Measurements from ENCODE around the gene NUP205. TPM values are rescaled to one million over a fixed set of nuclear protein-coding genes. Genes with fewer than 3 reads are reported as not detected.

NUP205 gene
- total RNA-seq (2014; rRNA removed; shearing (Covaris generic); ENCODE audit: low replicate concordance): 27.5 and 28.4 TPM in 2 replicates

- Histone ChIP-seq H3K36me3 (no peaks in the 10 kb centered on the region; the same call in 1 of the 2 replicates), H3K27me3 (no peaks in the 10 kb centered on the region), H3K4me3 (peak within 1 kb of the TSS; percentile 78), H3K9me3 (no peaks in the 10 kb centered on the region)
- DNase-seq: peak; percentile 57
Measured at GRCh38 chr7:135557455-135558336, at the start of gene NUP205. Gene NUP205, plus strand, starts transcription at chr7:135557917. Its CDS starts 28 bp downstream, at chr7:135557945.

GRCh38 chr7:135508883-135509588, 48.7 kb upstream of the NUP205 start:
- Histone ChIP-seq H3K9me3 (no peaks in the 10 kb centered on the region), H3K27me3 (no peaks in the 10 kb centered on the region), H3K4me3 (peak overlapping the region; percentile 81), H3K36me3 (no peaks in the 10 kb centered on the region)
- DNase-seq: no peak

- H3K4me3 ChIP-seq: peak overlapping the region; percentile 81
- no peaks in the 10 kb centered on the region for H3K27me3 ChIP-seq
- H3K36me3 ChIP-seq: no peaks in the 10 kb centered on the region
- no peak for DNase-seq
- no peaks in the 10 kb centered on the region for H3K9me3 ChIP-seq
Measured at GRCh38 chr7:135509589-135509838, 48.2 kb upstream of the NUP205 start.

- H3K36me3 ChIP-seq: no peaks in the 10 kb centered on the region
- no peaks in the 10 kb centered on the region for H3K9me3 ChIP-seq
- H3K4me3 ChIP-seq: peak within 1 kb of the TSS; percentile 81
- H3K27me3 ChIP-seq: no peaks in the 10 kb centered on the region
- DNase-seq: peak; percentile 93
Measured at GRCh38 chr7:135509839-135510591, 47.7 kb upstream of the NUP205 start, which contains the start of gene CNOT4. Gene CNOT4, minus strand, starts transcription at chr7:135510102. Its CDS starts 71,771 bp downstream, at chr7:135438331.

- Histone ChIP-seq H3K36me3 (no peaks in the 10 kb centered on the region), H3K27me3 (no peaks in the 10 kb centered on the region), H3K9me3 (no peaks in the 10 kb centered on the region), H3K4me3 (peak overlapping the region; percentile 81)
- DNase-seq: no peak
Measured at GRCh38 chr7:135510592-135511183, 47.0 kb upstream of the NUP205 start.

GRCh38 chr7:135512135-135512887, 45.4 kb upstream of the NUP205 start:
- H3K27me3 ChIP-seq: no peaks in the 10 kb centered on the region
- H3K9me3 ChIP-seq: no peaks in the 10 kb centered on the region
- no peak for DNase-seq
- H3K4me3 ChIP-seq: no peak overlapping the region
- H3K36me3 ChIP-seq: no peaks in the 10 kb centered on the region

- Histone ChIP-seq H3K27me3 (no peaks in the 10 kb centered on the region), H3K9me3 (no peaks in the 10 kb centered on the region), H3K4me3 (no peak overlapping the region), H3K36me3 (no peaks in the 10 kb centered on the region)
- no peak for DNase-seq
Measured at GRCh38 chr7:135514856-135515255, 42.9 kb upstream of the NUP205 start.

GRCh38 chr7:135517060-135517459, 40.7 kb upstream of the NUP205 start:
- H3K36me3 ChIP-seq: no peaks in the 10 kb centered on the region

GRCh38 chr7:135518748-135519147, 39.0 kb upstream of the NUP205 start:
- Histone ChIP-seq H3K9me3 (no peaks in the 10 kb centered on the region), H3K27me3 (no peaks in the 10 kb centered on the region), H3K4me3 (no peak overlapping the region), H3K36me3 (no peaks in the 10 kb centered on the region)
- DNase-seq: no peak

More at GRCh38 chr7:135517060-135517459, 40.7 kb upstream of the NUP205 start:
- DNase-seq: no peak
- no peaks in the 10 kb centered on the region for H3K27me3 ChIP-seq
- H3K4me3 ChIP-seq: no peak overlapping the region
- H3K9me3 ChIP-seq: no peaks in the 10 kb centered on the region

- no peak for DNase-seq
- Histone ChIP-seq H3K9me3 (no peaks in the 10 kb centered on the region), H3K4me3 (no peak overlapping the region), H3K36me3 (no peaks in the 10 kb centered on the region), H3K27me3 (no peaks in the 10 kb centered on the region)
Measured at GRCh38 chr7:135519233-135519688, 38.5 kb upstream of the NUP205 start.

- Histone ChIP-seq H3K27me3 (no peaks in the 10 kb centered on the region), H3K9me3 (no peaks in the 10 kb centered on the region), H3K36me3 (no peaks in the 10 kb centered on the region), H3K4me3 (no peak overlapping the region)
- no peak for DNase-seq
Measured at GRCh38 chr7:135519871-135520270, 37.8 kb upstream of the NUP205 start.

- DNase-seq: no peak
- Histone ChIP-seq H3K36me3 (no peaks in the 10 kb centered on the region), H3K4me3 (no peak overlapping the region), H3K9me3 (no peaks in the 10 kb centered on the region), H3K27me3 (no peaks in the 10 kb centered on the region)
Measured at GRCh38 chr7:135522509-135522908, 35.2 kb upstream of the NUP205 start.

- DNase-seq: no peak
- Histone ChIP-seq H3K4me3 (no peak overlapping the region), H3K27me3 (no peaks in the 10 kb centered on the region), H3K36me3 (no peaks in the 10 kb centered on the region), H3K9me3 (no peaks in the 10 kb centered on the region)
Measured at GRCh38 chr7:135523146-135523545, 34.6 kb upstream of the NUP205 start.

- Histone ChIP-seq H3K27me3 (no peaks in the 10 kb centered on the region), H3K4me3 (no peak overlapping the region), H3K36me3 (no peaks in the 10 kb centered on the region), H3K9me3 (no peaks in the 10 kb centered on the region)
- no peak for DNase-seq
Measured at GRCh38 chr7:135525426-135525825, 32.3 kb upstream of the NUP205 start.

GRCh38 chr7:135527025-135527424, 30.7 kb upstream of the NUP205 start:
- Histone ChIP-seq H3K27me3 (no peaks in the 10 kb centered on the region), H3K36me3 (no peaks in the 10 kb centered on the region), H3K9me3 (no peaks in the 10 kb centered on the region), H3K4me3 (no peak overlapping the region)
- no peak for DNase-seq

- no peak for DNase-seq
- Histone ChIP-seq H3K27me3 (no peaks in the 10 kb centered on the region), H3K36me3 (no peaks in the 10 kb centered on the region), H3K4me3 (no peak overlapping the region), H3K9me3 (no peaks in the 10 kb centered on the region)
Measured at GRCh38 chr7:135536150-135536549, 21.6 kb upstream of the NUP205 start.

All from MG63 (cell line).